Neuron (in vitro differentiated cells): ENCODE data around the gene MAD1L1.
"Not testable (repeated sequence)": the region's sequence is repeated elsewhere in the genome, so short reads cannot be mapped to it uniquely, and the experiment has no call there.

Experiments
- H2AFZ ChIP-seq: one replicate; pipeline ENCODE4 v1.6.1; 2013; ENCODE audit warnings: low read depth, mild to moderate bottlenecking, inconsistent platforms, low read length, moderate library complexity
- H3K27me3 ChIP-seq: one replicate; pipeline ENCODE4 v1.6.1; 2013; ENCODE audit warnings: low read length; ENCODE audit not compliant: insufficient read depth
- H3K36me3 ChIP-seq: one replicate; pipeline ENCODE4 v1.6.1; 2013; ENCODE audit warnings: low read length; ENCODE audit not compliant: insufficient read depth
- H3K4me1 ChIP-seq: one replicate; pipeline ENCODE4 v1.6.1; 2013; ENCODE audit warnings: low read length; ENCODE audit not compliant: insufficient read depth
- H3K4me3 ChIP-seq: 2 replicates; pipeline ENCODE4 v1.5.1; 2013; ENCODE audit warnings: mild to moderate bottlenecking, low read length, moderate library complexity
- H3K9me3 ChIP-seq: one replicate; pipeline ENCODE4 v1.6.1; 2013; ENCODE audit warnings: low read length

Gene MAD1L1

DNA sequence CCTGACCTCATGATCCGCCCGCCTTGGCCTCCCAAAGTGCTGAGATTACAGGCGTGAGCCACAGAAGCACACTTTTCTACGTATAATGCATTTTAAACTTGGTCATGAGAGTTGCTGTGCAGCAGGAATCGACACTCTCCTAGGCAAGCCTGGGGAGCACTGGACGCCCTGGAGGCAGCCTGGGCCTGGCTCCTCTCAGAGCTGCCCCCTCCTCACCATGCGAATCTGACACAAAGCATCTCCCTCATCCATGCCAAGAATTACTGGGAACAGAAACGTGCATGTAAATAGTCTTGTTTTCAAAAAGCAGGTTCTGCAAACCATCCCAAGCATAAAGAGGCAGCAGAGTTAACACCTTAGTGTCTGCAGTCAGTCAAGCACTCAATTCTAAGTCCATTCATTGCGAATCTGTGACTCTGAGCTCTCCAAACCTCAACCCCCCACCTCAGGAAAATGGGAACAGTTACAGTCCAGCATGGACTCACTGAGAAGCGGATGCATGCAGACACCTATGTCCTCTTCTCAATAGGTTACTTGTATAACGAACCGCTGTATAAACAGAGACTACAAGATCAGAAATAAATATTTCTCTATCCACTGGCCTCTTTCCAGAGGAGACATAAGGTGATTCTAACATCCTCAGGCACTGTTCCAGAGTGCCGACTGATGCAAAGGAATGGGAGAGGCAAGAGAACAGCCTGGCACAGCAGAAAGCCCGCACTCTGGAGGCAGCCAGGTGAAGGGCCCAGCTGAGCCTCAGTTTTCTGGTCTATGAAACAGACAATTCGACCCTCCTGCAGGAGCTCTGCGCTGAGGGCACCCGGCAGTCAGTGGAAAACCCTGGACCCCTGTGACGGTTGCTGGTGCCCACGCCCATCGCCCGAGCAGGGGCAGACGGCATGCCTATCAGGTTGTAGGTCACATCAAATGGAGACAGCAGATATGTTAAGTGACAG, 68.9 kb downstream of the MAD1L1 start:
- peaks cover 4% of the 10 kb centered on the region for H3K9me3 ChIP-seq
- H3K27me3 ChIP-seq, result no peaks in the 10 kb centered on the region
- no peak overlapping the region for H2AFZ ChIP-seq
- H3K4me1 ChIP-seq, result peaks cover under 1% of the 10 kb centered on the region
- H3K4me3 ChIP-seq, result no peak overlapping the region
- no peaks in the 10 kb centered on the region for H3K36me3 ChIP-seq

- no peak overlapping the region for H3K4me3 ChIP-seq
Observed at GRCh38 chr7:2162959-2163358, 69.8 kb downstream of the MAD1L1 start.

DNA sequence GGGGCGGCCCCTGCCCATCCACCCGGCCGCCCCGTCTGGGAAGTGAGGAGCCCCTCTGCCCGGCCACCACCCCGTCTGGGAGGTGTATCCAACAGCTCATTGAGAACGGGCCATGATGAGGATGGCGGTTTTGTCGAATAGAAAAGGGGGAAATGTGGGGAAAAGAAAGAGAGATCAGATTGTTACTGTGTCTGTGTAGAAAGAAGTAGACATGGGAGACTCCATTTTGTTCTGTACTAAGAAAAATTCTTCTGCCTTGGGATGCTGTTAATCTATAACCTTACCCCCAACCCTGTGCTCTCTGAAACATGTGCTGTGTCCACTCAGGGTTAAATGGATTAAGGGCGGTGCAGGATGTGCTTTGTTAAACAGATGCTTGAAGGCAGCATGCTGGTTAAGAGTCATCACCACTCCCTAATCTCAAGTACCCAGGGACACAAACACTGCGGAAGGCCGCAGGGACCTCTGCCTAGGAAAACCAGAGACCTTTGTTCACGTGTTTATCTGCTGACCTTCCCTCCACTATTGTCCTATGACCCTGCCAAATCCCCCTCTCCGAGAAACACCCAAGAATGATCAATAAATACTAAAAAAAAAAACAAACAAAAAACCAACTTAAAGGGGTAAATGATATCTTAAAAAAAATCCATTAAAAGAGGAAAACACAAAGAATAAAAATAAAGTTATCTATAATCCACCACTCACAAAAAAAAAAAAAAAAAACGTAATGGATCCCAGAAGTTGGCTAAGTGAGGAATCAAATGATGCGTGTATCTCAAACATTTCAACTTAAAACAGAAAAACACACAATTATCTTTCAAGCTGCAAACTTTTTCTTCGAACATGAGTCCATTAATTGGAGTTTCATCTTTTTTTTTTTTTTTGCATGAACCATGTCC, 70.5 kb downstream of the MAD1L1 start:
- H3K9me3 ChIP-seq, H3K36me3 ChIP-seq, H2AFZ ChIP-seq, H3K4me3 ChIP-seq, H3K27me3 ChIP-seq: not testable (repeated sequence)
- peaks cover 16% of the 10 kb centered on the region for H3K4me1 ChIP-seq

More at GRCh38 chr7:2162959-2163358, 69.8 kb downstream of the MAD1L1 start:
- Histone ChIP-seq H3K27me3 (no peaks in the 10 kb centered on the region), H3K36me3 (no peaks in the 10 kb centered on the region), H3K9me3 (no peaks in the 10 kb centered on the region), H3K4me1 (peaks cover 9% of the 10 kb centered on the region), H2AFZ (no peak overlapping the region)

DNA sequence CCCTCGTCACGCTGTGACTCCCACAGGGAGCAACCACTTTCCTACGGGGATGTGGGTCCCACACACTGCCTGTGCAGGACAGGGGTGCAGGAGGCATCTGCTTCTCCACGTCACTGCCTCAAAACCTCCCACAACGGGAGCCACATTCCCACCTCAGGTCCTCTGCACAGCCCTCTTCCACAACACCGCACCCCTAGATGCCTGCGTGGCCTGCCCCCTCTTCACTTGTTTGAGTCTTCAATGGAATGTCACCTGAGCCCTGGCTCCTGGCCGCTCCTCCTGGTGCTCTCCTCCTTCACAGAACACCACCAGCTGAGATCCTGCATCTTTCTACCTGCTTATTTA, 73.6 kb downstream of the MAD1L1 start:
- no peak overlapping the region for H2AFZ ChIP-seq
- H3K4me3 ChIP-seq, result no peak overlapping the region
- H3K4me1 ChIP-seq, result peaks cover 18% of the 10 kb centered on the region
- H3K9me3 ChIP-seq, result peaks cover 5% of the 10 kb centered on the region
- H3K36me3 ChIP-seq, result peaks cover 5% of the 10 kb centered on the region
- H3K27me3 ChIP-seq, result no peaks in the 10 kb centered on the region

- Histone ChIP-seq H3K4me3 (no peak overlapping the region), H3K9me3 (peaks cover 5% of the 10 kb centered on the region), H3K36me3 (peaks cover 5% of the 10 kb centered on the region), H2AFZ (no peak overlapping the region), H3K4me1 (peaks cover 18% of the 10 kb centered on the region), H3K27me3 (no peaks in the 10 kb centered on the region)
Observed at GRCh38 chr7:2158331-2159175, 74.2 kb downstream of the MAD1L1 start.

- peaks cover 18% of the 10 kb centered on the region for H3K4me1 ChIP-seq
- H3K36me3 ChIP-seq, result peaks cover 5% of the 10 kb centered on the region
- H3K27me3 ChIP-seq, result no peaks in the 10 kb centered on the region
- no peak overlapping the region for H3K4me3 ChIP-seq
- H3K9me3 ChIP-seq, result peaks cover 5% of the 10 kb centered on the region
- no peak overlapping the region for H2AFZ ChIP-seq
Observed at GRCh38 chr7:2157473-2158279, 75.1 kb downstream of the MAD1L1 start.

GRCh38 chr7:2156756-2157472, 75.8 kb downstream of the MAD1L1 start:
- Histone ChIP-seq H3K4me3 (no peak overlapping the region), H3K9me3 (peaks cover 5% of the 10 kb centered on the region), H3K4me1 (peaks cover 18% of the 10 kb centered on the region), H3K36me3 (peaks cover 5% of the 10 kb centered on the region), H2AFZ (no peak overlapping the region), H3K27me3 (no peaks in the 10 kb centered on the region)

DNA sequence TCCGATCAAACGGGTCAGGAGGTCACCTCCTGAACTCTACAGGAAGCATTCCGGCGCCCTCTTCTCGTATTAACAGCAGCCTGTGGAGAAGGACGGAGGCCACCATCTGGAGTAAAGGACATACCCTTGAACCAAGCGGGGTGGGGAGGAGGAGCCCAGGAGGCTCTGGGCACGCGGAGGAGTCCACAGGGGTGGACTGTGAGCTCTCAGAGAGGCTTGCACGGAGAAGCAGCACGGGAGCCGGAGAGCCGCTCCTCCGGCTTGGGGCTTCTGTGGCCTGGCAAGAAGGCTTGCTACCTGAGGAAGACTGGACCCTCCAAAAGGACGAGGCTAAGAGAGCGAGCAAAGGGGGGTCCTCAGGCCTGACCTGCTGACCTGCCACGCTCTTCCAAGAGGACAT, 77.9 kb downstream of the MAD1L1 start:
- no peak overlapping the region for H2AFZ ChIP-seq
- no peak overlapping the region for H3K4me3 ChIP-seq
- H3K27me3 ChIP-seq, result no peaks in the 10 kb centered on the region
- peaks cover 18% of the 10 kb centered on the region for H3K4me1 ChIP-seq
- peaks cover 5% of the 10 kb centered on the region for H3K9me3 ChIP-seq
- H3K36me3 ChIP-seq, result peaks cover 5% of the 10 kb centered on the region

GRCh38 chr7:2154121-2154520, 78.6 kb downstream of the MAD1L1 start:
- peaks cover 5% of the 10 kb centered on the region for H3K36me3 ChIP-seq
- no peak overlapping the region for H3K4me3 ChIP-seq
- H3K4me1 ChIP-seq, result peaks cover 18% of the 10 kb centered on the region
- no peak overlapping the region for H2AFZ ChIP-seq
- H3K9me3 ChIP-seq, result peaks cover 5% of the 10 kb centered on the region
- no peaks in the 10 kb centered on the region for H3K27me3 ChIP-seq

GRCh38 chr7:2152646-2153045, 80.1 kb downstream of the MAD1L1 start:
- Histone ChIP-seq H3K27me3 (no peaks in the 10 kb centered on the region), H2AFZ (no peak overlapping the region), H3K9me3 (peaks cover 5% of the 10 kb centered on the region), H3K36me3 (peaks cover 5% of the 10 kb centered on the region), H3K4me1 (peaks cover 6% of the 10 kb centered on the region), H3K4me3 (no peak overlapping the region)

DNA sequence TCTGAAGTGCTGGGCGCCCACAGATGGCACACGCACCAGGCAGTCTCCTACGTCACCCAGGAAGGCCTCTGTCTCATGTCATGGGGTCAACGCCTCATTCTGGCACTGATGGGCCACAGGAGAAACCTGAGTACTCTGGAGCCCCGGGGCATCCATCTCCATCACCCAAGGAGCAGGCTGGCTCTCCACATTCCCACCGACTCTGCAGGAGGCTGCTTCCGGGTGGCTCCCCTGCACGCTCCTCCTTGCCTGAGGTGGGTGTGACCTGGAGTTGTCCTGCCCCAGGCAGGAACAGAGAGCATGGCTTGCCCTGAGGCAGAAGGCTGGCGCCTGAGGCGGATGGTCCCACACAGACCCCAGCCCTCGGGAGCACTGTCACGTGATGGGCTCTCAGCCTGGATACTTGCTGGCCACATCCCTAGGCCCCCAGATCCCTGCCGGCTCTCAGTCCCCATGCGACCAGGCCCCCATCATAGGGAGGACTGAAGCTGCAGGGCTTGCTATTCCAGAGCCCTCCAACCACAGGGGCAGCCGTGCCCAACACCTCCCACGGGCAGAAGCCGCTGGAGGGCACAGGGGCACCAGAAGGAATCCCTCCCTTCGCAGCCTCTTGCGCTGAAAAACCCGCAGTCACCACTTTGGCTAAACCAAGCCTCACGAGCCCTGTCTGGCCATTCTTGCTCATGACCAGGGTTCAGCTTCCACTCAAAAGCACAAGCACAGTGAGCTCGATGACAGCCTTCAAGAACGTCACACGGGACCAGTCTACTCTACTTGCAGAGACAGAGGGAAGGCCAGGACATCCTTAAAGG, 80.7 kb downstream of the MAD1L1 start:
- H3K9me3 ChIP-seq, result peaks cover 5% of the 10 kb centered on the region
- H3K4me1 ChIP-seq, result no peaks in the 10 kb centered on the region
- H2AFZ ChIP-seq, result no peak overlapping the region
- no peak overlapping the region for H3K4me3 ChIP-seq
- H3K27me3 ChIP-seq, result no peaks in the 10 kb centered on the region
- H3K36me3 ChIP-seq, result peaks cover 7% of the 10 kb centered on the region
